WERI-Rb-1 (cell line): Measurements from ENCODE around the gene BMP6.

Experiments
- DNase-seq: peaks from one replicate; pipeline ENCODE4 v3.0.0-alpha.2; 2020
- H3K27ac ChIP-seq: fragments of 250-450 bp; sonication (Bioruptor Pico); 2 replicates; pipeline ENCODE4 v1.5.1; 2020; ENCODE audit warnings: mild to moderate bottlenecking, moderate library complexity
- H3K27me3 ChIP-seq: fragments of 250-450 bp; sonication (Bioruptor Pico); 2 replicates; pipeline ENCODE4 v1.5.1; 2021; ENCODE audit warnings: mild to moderate bottlenecking, low read depth, moderate library complexity; ENCODE audit not compliant: insufficient read depth, severe bottlenecking
- H3K36me3 ChIP-seq: fragments of 250-450 bp; sonication (Bioruptor Pico); 2 replicates; pipeline ENCODE4 v1.5.1; 2020; ENCODE audit warnings: mild to moderate bottlenecking, moderate library complexity
- H3K4me3 ChIP-seq: 2 replicates; pipeline ENCODE4 v1.5.1; 2011; ENCODE audit warnings: low read depth, mild to moderate bottlenecking, control low read depth, low read length
- H3K9me3 ChIP-seq: fragments of 250-450 bp; sonication (Bioruptor Pico); 2 replicates; pipeline ENCODE4 v1.5.1; 2021; ENCODE audit warnings: mild to moderate bottlenecking, moderate library complexity; ENCODE audit not compliant: severe bottlenecking
- TF ChIP-seq, protein P1 (sequence below): IDR thresholded peaks from 2 replicates; pipeline ENCODE4 v1.5.1; 2011; ENCODE audit warnings: low read depth, mild to moderate bottlenecking, control low read depth, inconsistent platforms, low read length

BMP6 gene

DNA sequence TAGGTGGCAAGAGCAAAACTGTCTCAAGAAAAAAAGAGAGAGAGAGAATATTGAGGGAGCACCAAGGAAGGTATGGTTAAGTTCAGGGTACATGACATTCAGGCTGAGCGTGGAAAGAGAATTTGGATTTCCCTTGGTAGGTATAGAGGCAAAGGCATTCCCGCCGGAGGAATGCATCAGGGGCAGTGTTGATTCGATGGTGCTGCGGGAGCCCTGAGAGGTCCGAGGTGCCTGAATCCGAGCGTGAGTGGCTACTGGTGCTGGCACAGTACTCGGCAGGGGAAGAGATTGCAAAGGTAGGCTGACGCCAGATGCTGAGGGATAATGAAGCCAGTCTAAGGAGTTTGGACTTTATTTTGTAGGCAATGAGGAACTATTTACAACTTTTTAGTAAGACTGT lies 20.0 kb downstream of the BMP6 start:
- Histone ChIP-seq H3K36me3 (no peaks in the 10 kb centered on the region), H3K9me3 (no peaks in the 10 kb centered on the region), H3K4me3 (no peak overlapping the region), H3K27me3 (peaks cover 35% of the 10 kb centered on the region), H3K27ac (no peak overlapping the region)
- DNase-seq, result no peak
- TF ChIP-seq, protein P1, sequence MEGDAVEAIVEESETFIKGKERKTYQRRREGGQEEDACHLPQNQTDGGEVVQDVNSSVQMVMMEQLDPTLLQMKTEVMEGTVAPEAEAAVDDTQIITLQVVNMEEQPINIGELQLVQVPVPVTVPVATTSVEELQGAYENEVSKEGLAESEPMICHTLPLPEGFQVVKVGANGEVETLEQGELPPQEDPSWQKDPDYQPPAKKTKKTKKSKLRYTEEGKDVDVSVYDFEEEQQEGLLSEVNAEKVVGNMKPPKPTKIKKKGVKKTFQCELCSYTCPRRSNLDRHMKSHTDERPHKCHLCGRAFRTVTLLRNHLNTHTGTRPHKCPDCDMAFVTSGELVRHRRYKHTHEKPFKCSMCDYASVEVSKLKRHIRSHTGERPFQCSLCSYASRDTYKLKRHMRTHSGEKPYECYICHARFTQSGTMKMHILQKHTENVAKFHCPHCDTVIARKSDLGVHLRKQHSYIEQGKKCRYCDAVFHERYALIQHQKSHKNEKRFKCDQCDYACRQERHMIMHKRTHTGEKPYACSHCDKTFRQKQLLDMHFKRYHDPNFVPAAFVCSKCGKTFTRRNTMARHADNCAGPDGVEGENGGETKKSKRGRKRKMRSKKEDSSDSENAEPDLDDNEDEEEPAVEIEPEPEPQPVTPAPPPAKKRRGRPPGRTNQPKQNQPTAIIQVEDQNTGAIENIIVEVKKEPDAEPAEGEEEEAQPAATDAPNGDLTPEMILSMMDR, result no peak

DNA sequence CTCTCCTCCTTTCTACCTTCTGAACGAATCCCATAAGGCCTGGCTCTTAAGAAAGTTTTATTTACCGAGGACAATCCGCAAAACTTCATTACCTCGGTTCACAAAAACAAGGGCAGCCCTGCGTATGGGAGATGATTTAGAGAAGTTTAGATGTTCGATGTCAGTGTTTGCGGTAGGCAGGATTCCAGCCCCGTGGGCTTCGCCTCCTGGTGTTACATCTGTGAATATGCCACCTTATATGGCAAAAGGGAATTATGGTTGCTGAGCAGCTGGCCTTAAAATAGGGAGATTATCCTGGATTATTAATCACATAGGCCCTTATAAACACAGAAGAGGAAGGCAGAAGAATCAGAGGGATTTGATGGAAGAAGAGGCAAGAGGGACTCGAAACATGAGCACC lies 21.1 kb downstream of the BMP6 start:
- TF ChIP-seq, protein P1, result peak; percentile 28; the same call in 1 of the 2 replicates
- no peaks in the 10 kb centered on the region for H3K9me3 ChIP-seq
- no peak overlapping the region for H3K4me3 ChIP-seq
- H3K36me3 ChIP-seq, result no peaks in the 10 kb centered on the region
- no peak overlapping the region for H3K27ac ChIP-seq
- peak; percentile 50 for DNase-seq
- H3K27me3 ChIP-seq, result peaks cover 35% of the 10 kb centered on the region

DNA sequence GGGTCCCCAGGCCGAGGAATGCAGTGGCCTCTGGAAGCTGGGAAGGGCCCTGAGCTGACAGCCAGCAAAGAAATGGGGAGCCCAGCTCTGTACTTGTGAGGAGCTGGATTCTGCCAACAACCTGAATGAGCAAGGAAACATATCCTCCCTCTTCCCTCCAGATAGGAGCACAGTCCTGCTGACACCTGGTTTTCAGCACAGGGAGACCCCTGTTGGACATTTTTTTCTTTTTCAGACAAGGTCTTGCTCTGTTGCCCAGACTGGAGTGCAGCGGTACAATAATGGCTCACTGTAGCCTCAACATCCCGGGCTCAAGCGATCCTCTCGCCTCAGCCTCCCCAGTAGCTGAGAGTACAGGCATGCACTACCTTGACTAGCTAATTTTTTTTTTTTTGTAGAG lies 21.5 kb downstream of the BMP6 start:
- H3K36me3 ChIP-seq, result no peaks in the 10 kb centered on the region
- H3K9me3 ChIP-seq, result no peaks in the 10 kb centered on the region
- peak; percentile 23 for DNase-seq
- peaks cover 31% of the 10 kb centered on the region for H3K27me3 ChIP-seq
- TF ChIP-seq, protein P1, result 0 out of 2 replicates have a peak, but pooled peaks have one; percentile 18
- H3K27ac ChIP-seq, result no peak overlapping the region
- no peak overlapping the region for H3K4me3 ChIP-seq

DNA sequence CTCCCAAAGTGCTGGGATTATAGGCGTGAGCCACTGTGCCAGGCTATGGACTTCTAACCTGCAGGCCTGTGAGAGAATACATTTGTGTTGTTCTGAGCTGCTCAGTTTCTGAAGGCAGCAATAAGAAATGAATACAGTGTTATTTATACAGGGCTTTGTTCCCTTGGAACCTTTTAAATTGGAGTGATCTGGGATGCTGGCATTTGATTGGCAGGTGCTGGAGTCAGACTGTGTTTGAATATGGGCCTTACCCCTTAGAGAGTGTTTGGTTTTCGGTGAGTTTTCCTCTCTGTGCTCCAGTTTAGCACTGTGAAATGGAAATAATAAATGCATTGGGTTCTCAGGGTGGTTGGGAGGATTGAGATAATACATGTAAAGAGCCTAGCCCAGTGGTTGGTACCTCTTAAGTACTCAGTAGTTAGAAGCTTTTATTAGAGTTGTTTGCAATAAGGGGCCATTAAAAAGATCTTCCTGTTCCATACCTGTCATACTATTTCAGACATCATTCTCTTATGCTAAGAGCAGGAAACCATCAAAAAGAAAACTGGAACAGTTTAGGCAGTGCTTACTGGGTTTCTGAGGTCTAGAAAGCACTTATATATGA lies 22.1 kb downstream of the BMP6 start:
- Histone ChIP-seq H3K36me3 (no peaks in the 10 kb centered on the region), H3K4me3 (no peak overlapping the region), H3K27ac (no peak overlapping the region), H3K27me3 (peaks cover 27% of the 10 kb centered on the region), H3K9me3 (no peaks in the 10 kb centered on the region)
- DNase-seq, result no peak
- TF ChIP-seq, protein P1, result no peak

DNA sequence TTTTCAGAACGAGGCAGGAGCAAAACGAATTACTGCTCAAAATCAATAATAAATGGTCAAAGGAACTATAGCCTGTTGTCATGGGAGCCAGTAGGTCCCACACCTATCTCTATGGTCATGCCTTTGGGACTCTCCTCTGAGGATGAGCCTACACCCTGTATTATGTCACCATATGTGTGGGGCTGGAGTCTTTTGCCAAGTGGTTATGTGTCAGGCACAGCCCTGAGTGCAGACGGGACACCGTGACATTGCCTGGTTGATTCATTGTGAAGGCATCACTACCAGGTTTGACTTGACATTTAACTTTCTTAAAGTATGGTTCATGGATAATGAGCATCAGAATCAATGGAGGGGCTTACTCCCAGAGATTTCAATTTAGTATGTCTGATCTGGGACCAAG lies 23.6 kb downstream of the BMP6 start:
- Histone ChIP-seq H3K36me3 (no peaks in the 10 kb centered on the region), H3K9me3 (peaks cover 3% of the 10 kb centered on the region), H3K4me3 (no peak overlapping the region), H3K27me3 (peaks cover 16% of the 10 kb centered on the region), H3K27ac (no peak overlapping the region)
- TF ChIP-seq, protein P1, result no peak
- DNase-seq, result no peak

DNA sequence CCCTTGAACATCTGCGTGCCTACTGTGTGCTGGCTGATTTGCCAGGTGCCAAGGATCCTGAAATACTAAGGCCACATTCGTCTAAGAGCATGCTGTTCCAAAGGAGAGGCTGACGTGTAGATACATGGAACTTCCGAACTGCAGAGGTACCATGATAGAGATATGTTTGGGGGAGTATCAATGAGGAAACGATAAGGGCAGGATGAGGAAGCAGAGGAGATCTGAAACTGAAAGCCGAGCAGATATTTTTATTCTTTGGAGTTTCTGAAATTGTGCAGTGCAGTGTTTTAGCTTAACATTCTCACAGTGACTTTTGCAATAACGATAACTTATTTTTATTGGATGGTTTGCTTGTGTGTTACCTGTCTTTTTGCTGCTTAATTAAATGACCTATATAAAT lies 24.3 kb downstream of the BMP6 start:
- no peak overlapping the region for H3K27ac ChIP-seq
- H3K9me3 ChIP-seq, result peaks cover 3% of the 10 kb centered on the region
- TF ChIP-seq, protein P1, result no peak
- H3K27me3 ChIP-seq, result peaks cover 16% of the 10 kb centered on the region
- H3K4me3 ChIP-seq, result no peak overlapping the region
- no peak for DNase-seq
- no peaks in the 10 kb centered on the region for H3K36me3 ChIP-seq
